Measurements from ENCODE around the gene NDUFAF8.

DNA sequence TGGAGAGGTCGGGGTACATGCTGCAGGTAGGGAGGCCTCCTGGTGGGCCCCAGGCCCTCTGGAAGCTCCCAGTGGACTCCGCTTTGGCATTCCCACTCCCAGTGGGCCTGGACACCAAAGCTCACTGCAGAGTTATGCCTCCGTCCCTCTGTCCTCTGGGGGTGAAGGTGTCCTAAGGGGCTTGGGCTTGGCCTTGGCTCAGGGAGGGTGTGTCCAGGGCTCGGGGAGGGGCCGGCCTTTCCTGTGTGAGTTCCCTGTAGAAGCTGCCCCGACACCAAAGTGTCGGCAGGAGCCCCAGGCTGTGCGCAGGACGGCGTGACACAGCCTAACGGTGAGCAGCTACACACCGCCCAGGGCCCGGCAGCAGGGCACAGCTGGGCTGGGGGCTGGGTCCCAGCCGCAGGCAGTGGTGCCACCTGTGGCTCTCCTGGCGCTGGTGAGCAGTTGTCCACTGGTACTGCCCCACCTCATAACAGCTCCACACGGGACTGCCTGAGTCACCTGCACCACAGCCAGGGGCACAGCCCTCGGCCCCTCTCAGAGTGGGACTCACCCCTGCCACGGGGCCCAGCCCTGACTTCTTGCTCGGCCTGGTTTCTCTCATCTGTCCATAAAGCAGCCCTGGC is 6.4 kb upstream of the NDUFAF8 start:
- TF ChIP-seq, protein P1, sequence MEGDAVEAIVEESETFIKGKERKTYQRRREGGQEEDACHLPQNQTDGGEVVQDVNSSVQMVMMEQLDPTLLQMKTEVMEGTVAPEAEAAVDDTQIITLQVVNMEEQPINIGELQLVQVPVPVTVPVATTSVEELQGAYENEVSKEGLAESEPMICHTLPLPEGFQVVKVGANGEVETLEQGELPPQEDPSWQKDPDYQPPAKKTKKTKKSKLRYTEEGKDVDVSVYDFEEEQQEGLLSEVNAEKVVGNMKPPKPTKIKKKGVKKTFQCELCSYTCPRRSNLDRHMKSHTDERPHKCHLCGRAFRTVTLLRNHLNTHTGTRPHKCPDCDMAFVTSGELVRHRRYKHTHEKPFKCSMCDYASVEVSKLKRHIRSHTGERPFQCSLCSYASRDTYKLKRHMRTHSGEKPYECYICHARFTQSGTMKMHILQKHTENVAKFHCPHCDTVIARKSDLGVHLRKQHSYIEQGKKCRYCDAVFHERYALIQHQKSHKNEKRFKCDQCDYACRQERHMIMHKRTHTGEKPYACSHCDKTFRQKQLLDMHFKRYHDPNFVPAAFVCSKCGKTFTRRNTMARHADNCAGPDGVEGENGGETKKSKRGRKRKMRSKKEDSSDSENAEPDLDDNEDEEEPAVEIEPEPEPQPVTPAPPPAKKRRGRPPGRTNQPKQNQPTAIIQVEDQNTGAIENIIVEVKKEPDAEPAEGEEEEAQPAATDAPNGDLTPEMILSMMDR (IDR thresholded peaks at IDR 0.05; ENCODE audit: low read depth, low read length, poor library complexity, severe bottlenecking), result no peak
- no peak for TF ChIP-seq EZH2phosphoT487 (IDR thresholded peaks at IDR 0.05; ENCODE audit: borderline replicate concordance, low read length)

All from DOHH2 (cell line).